PFSK-1 (cell line): ENCODE data around the gene DNAH2.

Source experiments
- FOXP2 ChIP-seq: optimal IDR thresholded peaks from 2 replicates; pipeline ENCODE3; 2011; ENCODE audit warnings: borderline replicate concordance, control low read depth, inconsistent platforms; ENCODE audit not compliant: insufficient read depth; ENCODE audit errors: extremely low read length, extremely low read depth
- POLR2AphosphoS5 ChIP-seq: IDR thresholded peaks from 2 replicates; pipeline ENCODE4 v1.6.1; 2012; ENCODE audit warnings: low read depth, mild to moderate bottlenecking, control low read depth, low read length, moderate library complexity
- SIN3A ChIP-seq: IDR thresholded peaks from 2 replicates; pipeline ENCODE4 v1.6.1; 2012; ENCODE audit warnings: mild to moderate bottlenecking, low read length, moderate library complexity, borderline replicate concordance; ENCODE audit not compliant: insufficient read depth
- TAF1 ChIP-seq: IDR thresholded peaks from 2 replicates; pipeline ENCODE4 v1.6.1; 2012; ENCODE audit warnings: low read length, control low read depth, borderline replicate concordance; ENCODE audit not compliant: insufficient read depth
- TF ChIP-seq, protein P1 (sequence below), 2 experiments: IDR thresholded peaks; 2 replicates each; pipeline versions ENCODE4 v1.6.1 to v1.8.0; 2011 to 2012; ENCODE audit warnings: low read depth in 2 of 2, low read length in 2 of 2, control low read depth in 1 of 2, inconsistent platforms in 1 of 2, mild to moderate bottlenecking in 1 of 2, moderate library complexity in 1 of 2; ENCODE audit not compliant: insufficient read depth in 1 of 2

Gene DNAH2

DNA sequence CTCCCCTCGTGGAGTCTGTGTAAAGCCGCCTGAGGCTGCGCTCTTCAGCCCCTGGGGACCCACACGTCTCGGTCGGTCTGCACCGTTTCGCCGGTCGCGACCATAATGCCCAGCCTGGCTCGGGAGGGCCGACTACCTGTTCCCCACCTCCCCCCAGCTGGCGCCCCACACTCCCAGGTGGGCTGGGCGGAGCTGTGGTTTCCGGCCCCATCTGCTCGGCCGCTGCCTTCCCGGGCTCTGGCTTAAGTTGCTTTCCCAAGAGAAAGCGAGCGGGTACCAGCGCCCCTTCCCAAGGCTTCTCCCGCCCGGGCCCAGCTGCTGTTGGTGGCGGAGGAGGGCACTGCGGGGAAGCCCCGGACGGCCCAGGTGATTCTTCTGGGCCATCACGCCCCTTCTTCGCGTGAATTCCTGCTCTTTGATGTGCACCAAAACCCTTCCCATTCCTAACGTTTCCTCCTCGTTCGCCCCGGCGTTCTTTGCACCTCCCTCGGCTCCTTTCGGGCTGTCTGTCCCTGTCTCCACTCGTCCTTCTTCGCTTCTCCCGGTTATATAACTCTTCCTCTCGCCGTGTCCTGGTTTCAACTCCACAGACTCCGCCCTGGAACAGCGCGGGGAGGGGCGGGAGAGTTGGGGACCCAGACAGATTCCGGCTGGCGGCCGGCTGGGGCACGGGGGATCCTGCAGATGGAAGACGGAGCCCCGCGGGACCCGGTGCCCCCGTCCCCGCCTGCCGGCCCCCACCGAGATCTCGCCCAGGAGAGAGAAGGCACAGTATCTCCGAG is 118.5 kb downstream of the DNAH2 start:
- TF ChIP-seq, protein P1, sequence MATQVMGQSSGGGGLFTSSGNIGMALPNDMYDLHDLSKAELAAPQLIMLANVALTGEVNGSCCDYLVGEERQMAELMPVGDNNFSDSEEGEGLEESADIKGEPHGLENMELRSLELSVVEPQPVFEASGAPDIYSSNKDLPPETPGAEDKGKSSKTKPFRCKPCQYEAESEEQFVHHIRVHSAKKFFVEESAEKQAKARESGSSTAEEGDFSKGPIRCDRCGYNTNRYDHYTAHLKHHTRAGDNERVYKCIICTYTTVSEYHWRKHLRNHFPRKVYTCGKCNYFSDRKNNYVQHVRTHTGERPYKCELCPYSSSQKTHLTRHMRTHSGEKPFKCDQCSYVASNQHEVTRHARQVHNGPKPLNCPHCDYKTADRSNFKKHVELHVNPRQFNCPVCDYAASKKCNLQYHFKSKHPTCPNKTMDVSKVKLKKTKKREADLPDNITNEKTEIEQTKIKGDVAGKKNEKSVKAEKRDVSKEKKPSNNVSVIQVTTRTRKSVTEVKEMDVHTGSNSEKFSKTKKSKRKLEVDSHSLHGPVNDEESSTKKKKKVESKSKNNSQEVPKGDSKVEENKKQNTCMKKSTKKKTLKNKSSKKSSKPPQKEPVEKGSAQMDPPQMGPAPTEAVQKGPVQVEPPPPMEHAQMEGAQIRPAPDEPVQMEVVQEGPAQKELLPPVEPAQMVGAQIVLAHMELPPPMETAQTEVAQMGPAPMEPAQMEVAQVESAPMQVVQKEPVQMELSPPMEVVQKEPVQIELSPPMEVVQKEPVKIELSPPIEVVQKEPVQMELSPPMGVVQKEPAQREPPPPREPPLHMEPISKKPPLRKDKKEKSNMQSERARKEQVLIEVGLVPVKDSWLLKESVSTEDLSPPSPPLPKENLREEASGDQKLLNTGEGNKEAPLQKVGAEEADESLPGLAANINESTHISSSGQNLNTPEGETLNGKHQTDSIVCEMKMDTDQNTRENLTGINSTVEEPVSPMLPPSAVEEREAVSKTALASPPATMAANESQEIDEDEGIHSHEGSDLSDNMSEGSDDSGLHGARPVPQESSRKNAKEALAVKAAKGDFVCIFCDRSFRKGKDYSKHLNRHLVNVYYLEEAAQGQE (IDR thresholded peaks at IDR 0.05; ENCODE audit: insufficient read depth in 1 of 2, low read depth in 2 of 2, low read length in 2 of 2), result no peak
- TF ChIP-seq POLR2AphosphoS5, result peak; percentile 74
- no peak for TF ChIP-seq FOXP2
- TF ChIP-seq SIN3A, result no peak
- TF ChIP-seq TAF1, result peak; percentile 61; the same call in 1 of the 2 replicates

DNA sequence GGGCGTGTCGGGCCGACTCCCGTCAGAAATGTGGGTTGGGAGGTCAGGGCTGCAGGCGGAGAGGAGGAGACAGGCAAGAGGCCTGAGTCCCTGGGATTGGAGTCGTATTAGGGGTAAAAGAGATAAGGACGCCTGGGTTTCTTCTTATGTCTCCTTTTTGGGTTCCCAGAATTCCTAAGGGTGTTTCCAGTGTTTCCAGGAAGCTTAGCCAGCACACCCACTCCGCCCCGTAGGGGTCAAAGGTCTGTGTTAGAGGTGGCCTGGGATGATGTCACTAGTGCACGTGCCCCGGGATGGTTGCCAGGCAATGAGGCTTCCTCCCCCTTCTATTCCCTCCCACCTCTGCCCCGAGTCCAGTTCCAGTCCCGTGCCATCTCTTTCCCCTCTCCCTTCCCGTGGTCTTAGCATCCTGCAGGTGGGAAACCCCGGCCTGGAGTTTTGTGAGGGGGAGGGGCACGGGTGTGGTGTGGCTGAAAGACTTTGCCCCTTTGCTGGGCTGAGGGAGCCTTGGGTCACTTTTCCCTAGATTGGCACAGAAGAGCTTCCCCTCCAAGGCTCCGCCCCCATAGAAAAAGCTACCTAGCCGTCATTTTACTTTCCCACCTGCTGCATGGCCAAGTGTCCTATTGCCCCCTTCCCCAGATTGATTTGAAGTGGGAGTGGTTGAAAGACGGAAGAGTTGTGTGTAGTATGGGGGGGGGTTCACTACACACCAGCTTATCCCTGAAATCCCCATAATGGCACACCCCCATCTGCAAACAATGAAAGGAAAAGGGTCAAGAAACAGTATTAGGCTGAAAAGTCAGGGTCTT is 119.3 kb downstream of the DNAH2 start:
- TF ChIP-seq SIN3A, result peak; percentile 100
- no peak; the same call in 1 of the 2 replicates for TF ChIP-seq POLR2AphosphoS5
- TF ChIP-seq, protein P1 (IDR thresholded peaks at IDR 0.05; ENCODE audit: insufficient read depth in 1 of 2, low read depth in 2 of 2, low read length in 2 of 2), result 0 out of 4 replicates have a peak, but pooled peaks of 1 of the 2 experiments have one; percentile 36
- peak; percentile 77; the same call in 1 of the 2 replicates for TF ChIP-seq TAF1
- no peak for TF ChIP-seq FOXP2

DNA sequence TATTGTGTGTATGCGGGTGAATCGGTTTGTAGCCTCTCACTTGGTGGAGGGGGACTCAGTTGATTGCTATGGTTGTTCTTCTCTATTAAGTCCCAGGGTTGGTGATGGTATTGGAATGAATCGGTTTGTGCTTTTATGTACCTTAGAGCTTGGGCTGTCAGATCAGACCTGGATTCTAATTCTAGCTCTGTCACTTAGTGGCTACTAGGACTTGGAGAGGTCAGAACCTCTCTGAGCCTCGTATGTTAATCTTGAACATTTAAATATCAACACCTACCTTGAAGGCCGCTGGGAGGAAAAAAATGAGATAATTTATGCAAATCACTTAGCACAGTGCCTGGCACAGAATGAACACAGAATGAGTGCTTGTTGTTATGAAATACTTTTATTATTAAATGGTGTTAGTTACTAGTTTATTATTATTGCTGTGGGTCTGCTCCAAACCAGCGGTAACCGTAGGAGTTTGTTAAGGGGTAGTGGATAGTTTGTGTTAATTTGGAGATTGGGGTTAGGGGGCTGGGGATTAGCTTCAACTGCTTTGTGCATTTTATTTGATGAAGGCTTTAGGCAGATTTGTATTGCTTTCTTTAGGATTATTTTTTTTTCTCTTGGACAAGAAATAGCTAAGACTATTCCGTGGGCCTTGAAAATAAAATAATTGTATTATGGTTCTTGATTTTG is 120.0 kb downstream of the DNAH2 start:
- TF ChIP-seq TAF1, result no peak
- no peak for TF ChIP-seq SIN3A

DNA sequence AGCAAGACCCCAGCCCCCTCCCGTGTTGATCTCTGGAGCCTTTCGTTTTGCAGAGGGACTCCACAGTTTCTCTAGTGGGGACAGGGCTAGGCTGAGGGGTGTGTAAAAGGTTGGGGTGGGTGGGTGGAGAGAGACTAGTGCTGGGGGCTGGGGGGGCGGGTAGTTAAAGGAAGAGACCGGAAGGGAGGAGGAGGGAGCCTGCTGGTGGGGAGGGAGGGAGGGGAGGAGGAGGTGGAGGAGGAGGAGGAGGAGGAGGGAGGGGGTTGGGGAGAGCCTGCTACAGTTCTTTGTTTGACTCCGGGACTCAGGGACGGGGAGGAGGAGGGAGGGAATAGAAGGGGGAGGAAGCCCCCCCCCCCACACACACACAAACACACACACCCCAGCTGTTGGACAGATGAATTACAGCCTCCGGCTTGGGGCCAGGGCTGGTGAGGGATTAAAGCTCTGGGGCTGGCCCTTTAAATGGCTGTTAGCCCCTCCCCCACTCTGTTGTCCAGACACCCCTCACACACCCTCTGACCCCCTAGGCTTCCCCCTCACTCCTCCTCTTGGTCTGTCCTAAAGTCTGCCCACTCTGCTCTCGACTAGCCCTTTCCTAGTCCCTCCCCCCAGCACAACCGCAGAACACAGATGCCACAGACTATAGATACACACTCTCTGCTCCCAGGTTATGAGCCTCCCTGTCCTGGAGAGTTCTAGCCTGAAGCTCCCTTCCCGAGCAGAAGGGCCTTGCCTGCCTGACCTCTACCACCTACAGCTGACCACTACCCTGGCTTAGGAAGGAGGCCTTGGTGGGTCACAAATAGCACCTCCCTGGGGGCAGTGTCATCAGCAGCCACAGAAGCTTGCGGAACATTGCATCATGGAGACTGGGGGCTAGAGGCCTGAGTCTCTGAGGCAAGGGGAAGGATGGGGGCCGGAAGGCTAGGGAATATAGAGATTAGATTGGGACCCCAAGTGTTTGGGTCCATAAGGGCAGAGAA is 120.8 kb downstream of the DNAH2 start:
- peak; percentile 72 for TF ChIP-seq POLR2AphosphoS5
- peak; percentile 92; the same call in 1 of the 2 replicates for TF ChIP-seq SIN3A
- TF ChIP-seq TAF1, result no peak
- TF ChIP-seq, protein P1 (IDR thresholded peaks at IDR 0.05; ENCODE audit: insufficient read depth in 1 of 2, low read depth in 2 of 2, low read length in 2 of 2), result no peak
- TF ChIP-seq FOXP2, result no peak
